GM12878 (cell line): Measurements from ENCODE around the gene C16orf78. TPM values are rescaled to one million over a fixed set of nuclear protein-coding genes. Genes with fewer than 3 reads are reported as not detected.

Source experiments
- ATAC-seq: fragments of 200-7000 bp; cut with Tn5 transposase; 3 replicates; pipeline ENCODE4 v1.9.1; 2020; ENCODE audit warnings: mild to moderate bottlenecking, moderate library complexity
- BruUV-seq: library from RNA; stranded (reverse); fragments of 400-500 nt; replicated peaks from 2 replicates; lab custom pipeline; 2021; lab: Mats Ljungman, UMichigan
- CTCF ChIA-PET: fragments of 300-600 bp; sonication (Branson Sonifier 250); formaldehyde crosslinking; extraction: SDS; loops from one replicate; lab custom pipeline; 2021; ENCODE audit warnings: inconsistent platforms; lab: Yijun Ruan, JAX
- POLR2A ChIA-PET: fragments of 350-600 bp; formaldehyde crosslinking; extraction: SDS; loops from one replicate; lab custom pipeline; 2021; ENCODE audit warnings: inconsistent platforms; lab: Charles Lee
- RAD21 ChIA-PET: fragments of 300-600 bp; sonication (Branson Sonifier 250); formaldehyde crosslinking; loops from one replicate; lab custom pipeline; 2023; ENCODE audit warnings: antibody characterized with exemption; ENCODE audit not compliant: unreplicated experiment; lab: Charles Lee
- SMC1A ChIA-PET: fragments of 300-600 bp; sonication (Branson Sonifier 250); formaldehyde crosslinking; loops from one replicate; lab custom pipeline; 2023; ENCODE audit not compliant: unreplicated experiment, uncharacterized antibody; lab: Charles Lee
- DNase-seq: peaks from one replicate; pipeline ENCODE4 v3.0.0-alpha.2; 2011; ENCODE audit warnings: low read depth, low spot score
- FAIRE-seq: peaks from 3 replicates; lab custom pipeline; 2011; peaks lifted over from hg19 to GRCh38; lab: Jason Lieb, UNC
- H2AFZ ChIP-seq: 2 replicates; pipeline ENCODE4 v1.6.0; 2011; ENCODE audit warnings: low read depth, low read length, control low read depth; ENCODE audit not compliant: control insufficient read depth
- H3K27ac ChIP-seq: 2 replicates; pipeline ENCODE4 v1.5.1; 2011; ENCODE audit warnings: control low read depth; ENCODE audit not compliant: control insufficient read depth, insufficient read depth
- H3K27me3 ChIP-seq, 2 experiments: replicated peaks in 1 of 2; 2 replicates each; pipeline versions ENCODE4 v1.6.0 to v1.6.1; 2011; ENCODE audit warnings: low read length in 1 of 2; ENCODE audit not compliant: control insufficient read depth in 2 of 2, insufficient read depth in 2 of 2
- H3K36me3 ChIP-seq, 2 experiments: 2 replicates each; pipeline ENCODE4 v1.5.1; 2011; ENCODE audit warnings: low read length in 1 of 2; ENCODE audit not compliant: control insufficient read depth in 2 of 2, insufficient read depth in 2 of 2
- H3K4me1 ChIP-seq: 2 replicates; pipeline ENCODE4 v1.6.1; 2011; ENCODE audit warnings: mild to moderate bottlenecking, low read length, moderate library complexity, mixed read lengths; ENCODE audit not compliant: control insufficient read depth, insufficient read depth
- H3K4me2 ChIP-seq: 2 replicates; pipeline ENCODE4 v1.6.0; 2011; ENCODE audit warnings: control low read depth; ENCODE audit not compliant: control insufficient read depth, insufficient read depth
- H3K4me3 ChIP-seq: fragments of 200-600 bp; sonication (generic); 2 replicates; pipeline ENCODE4 v1.5.1; 2016
- H3K79me2 ChIP-seq: 2 replicates; pipeline ENCODE4 v1.6.0; 2011; ENCODE audit warnings: low read length; ENCODE audit not compliant: control insufficient read depth, insufficient read depth
- H3K9ac ChIP-seq: 2 replicates; pipeline ENCODE4 v1.8.0; 2011; ENCODE audit warnings: low read length, control low read depth, mixed read lengths; ENCODE audit not compliant: control insufficient read depth, insufficient read depth
- H3K9me3 ChIP-seq: replicated peaks from 3 replicates; pipeline ENCODE4 v1.5.1; 2011; ENCODE audit warnings: mild to moderate bottlenecking, low read length; ENCODE audit not compliant: control insufficient read depth, insufficient read depth
- H4K20me1 ChIP-seq: 2 replicates; pipeline ENCODE4 v1.6.0; 2011; ENCODE audit not compliant: control insufficient read depth, insufficient read depth
- ATF2 ChIP-seq: IDR thresholded peaks from 2 replicates; pipeline ENCODE4 v1.6.1; 2012; ENCODE audit warnings: low read length, inconsistent platforms
- BCLAF1 ChIP-seq: fragments of 450-650 bp; IDR thresholded peaks from 2 replicates; pipeline ENCODE4 v1.6.1; 2017; ENCODE audit warnings: antibody characterized with exemption, mild to moderate bottlenecking, moderate library complexity
- BHLHE40 ChIP-seq, 2 experiments: fragments of 450-650 bp in 1 of 2; IDR thresholded peaks; 2 replicates each; pipeline ENCODE4 v1.6.1; 2011 to 2017; ENCODE audit warnings: low read depth in 2 of 2, borderline replicate concordance in 1 of 2, improper control_type of control experiment in 1 of 2, low read length in 1 of 2, mild to moderate bottlenecking in 1 of 2
- BRCA1 ChIP-seq: IDR thresholded peaks from 2 replicates; pipeline ENCODE4 v1.6.1; 2011; ENCODE audit warnings: low read depth, low read length, improper control_type of control experiment
- CBX3 ChIP-seq: fragments of 200-600 bp; sonication (generic); IDR thresholded peaks from 2 replicates; pipeline ENCODE4 v1.6.1; 2016; ENCODE audit warnings: low read depth, borderline replicate concordance
- ELK1 ChIP-seq: IDR thresholded peaks from 2 replicates; pipeline ENCODE4 v1.6.1; 2012; ENCODE audit warnings: low read depth, low read length, improper control_type of control experiment
- EZH2 ChIP-seq: IDR thresholded peaks from 2 replicates; pipeline ENCODE4 v1.6.1; 2012; ENCODE audit warnings: low read depth, mild to moderate bottlenecking, control low read depth, inconsistent platforms, low read length, borderline replicate concordance; ENCODE audit not compliant: control insufficient read depth
- FOS ChIP-seq: IDR thresholded peaks from 3 replicates; pipeline ENCODE4 v1.6.1; 2011; ENCODE audit warnings: borderline replicate concordance; ENCODE audit not compliant: insufficient read length; ENCODE audit errors: extremely low read depth
- MEF2B ChIP-seq: fragments of 450-650 bp; IDR thresholded peaks from 2 replicates; pipeline ENCODE4 v1.6.1; 2018; ENCODE audit warnings: mild to moderate bottlenecking, moderate library complexity; ENCODE audit not compliant: partially characterized antibody, poor library complexity, severe bottlenecking
- RUNX3 ChIP-seq: IDR thresholded peaks from 2 replicates; pipeline ENCODE4 v1.6.1; 2012; ENCODE audit warnings: low read length, inconsistent platforms
- SIN3A ChIP-seq: IDR thresholded peaks from 2 replicates; pipeline ENCODE4 v1.6.1; 2012; ENCODE audit warnings: low read depth, low read length, improper control_type of control experiment
- SKIL ChIP-seq: fragments of 450-650 bp; IDR thresholded peaks from 2 replicates; pipeline ENCODE4 v1.6.1; 2017; ENCODE audit warnings: mild to moderate bottlenecking, low read depth, inconsistent platforms; ENCODE audit not compliant: poor library complexity, severe bottlenecking
- SUPT20H ChIP-seq: IDR thresholded peaks from 2 replicates; pipeline ENCODE4 v1.6.1; 2011; ENCODE audit warnings: low read depth, mild to moderate bottlenecking, low read length, moderate library complexity, borderline replicate concordance; ENCODE audit not compliant: control insufficient read depth
- YY1 ChIP-seq: IDR thresholded peaks from 2 replicates; pipeline ENCODE4 v1.6.1; 2011; ENCODE audit warnings: low read depth, mild to moderate bottlenecking, low read length
- ZNF217 ChIP-seq: fragments of 450-650 bp; IDR thresholded peaks from 2 replicates; pipeline ENCODE4 v1.6.1; 2017; ENCODE audit warnings: antibody characterized with exemption, mild to moderate bottlenecking
- ZNF384 ChIP-seq: IDR thresholded peaks from 2 replicates; pipeline ENCODE4 v1.6.1; 2012; ENCODE audit warnings: low read depth, mild to moderate bottlenecking, low read length, improper control_type of control experiment, borderline replicate concordance
- ZZZ3 ChIP-seq: IDR thresholded peaks from 2 replicates; pipeline ENCODE4 v1.6.1; 2011; ENCODE audit warnings: low read depth; ENCODE audit not compliant: control insufficient read depth, insufficient read length
- WGBS: methylation state at CpG from one replicate; pipeline ENCODE4 v1.1.6; 2016; ENCODE audit warnings: low lambda C conversion rate; ENCODE audit not compliant: insufficient replicate concordance, insufficient coverage; ENCODE audit errors: missing lambda C conversion rate; 5-methylcytosine and 5-hydroxymethylcytosine counted together
- in situ Hi-C: fragments of 300-500 bp; cut with MboI; formaldehyde crosslinking; loops from 9 replicates; pipeline ENCODE4 v1.14.3; 2018; ENCODE audit warnings: mixed read lengths
- intact Hi-C: fragments of 100-400 bp; cut with micrococcal nuclease; formaldehyde crosslinking; loops from one replicate; pipeline ENCODE4 v1.14.2; 2022; ENCODE audit not compliant: unreplicated experiment
- polyA plus RNA-seq, 11 experiments: library from polyadenylated mRNA; depleted of rRNA in 4 of 11; unstranded in 6 of 11; stranded (reverse) in 5 of 11; fragments of >200 nt; fragmentation: Nextera tagmentation in 4 of 11; fragmentation: Illumina TruSeq in 1 of 11; extraction: Ambion mirVana in 4 of 11; extraction: Trizol in 1 of 11; gene quantifications; 1 replicate in 1 of 11; 2 replicates in 10 of 11; pipeline versions ENCODE4 v1.2.1 to v1.2.3, GENCODE V29; 2011 to 2016; ENCODE audit warnings: inconsistent platforms in 2 of 11, missing spikeins in 2 of 11, low read depth in 1 of 11
- total RNA-seq, 4 experiments: library from RNA; depleted of rRNA in 3 of 4; stranded (reverse); fragments of >200 nt in 3 of 4; fragmentation: Illumina TruSeq in 1 of 4; extraction: Trizol in 1 of 4; gene quantifications; 2 replicates each; pipeline versions ENCODE4 v1.2.1 to v1.2.3, GENCODE V29; 2013 to 2021

The C16orf78 gene
- total and polyA plus RNA-seq, 10 of the 15 experiments (the other 5 are each of a cell fraction or from before 2014, with no cell fraction given), result not detected

- Histone ChIP-seq H3K27ac (no peak overlapping the region), H3K4me2 (no peak overlapping the region), H4K20me1 (no peaks in the 10 kb centered on the region), H3K79me2 (no peaks in the 10 kb centered on the region), H2AFZ (no peak overlapping the region), H3K4me1 (no peaks in the 10 kb centered on the region), H3K27me3 (peaks cover 1 to 4% of the 10 kb centered on the region in 2 experiments; a peak in 3 of 4 replicates), H3K4me3 (no peak overlapping the region), H3K36me3 (no peaks in the 10 kb centered on the region), H3K9ac (no peak overlapping the region), H3K9me3 (no peaks in the 10 kb centered on the region)
- intact Hi-C loops (no loop called here), in situ Hi-C loops (loop anchor here (10.0 kb wide), 1 partner anchor 180 kb away; no protein-coding TSS in a partner anchor)
- FAIRE-seq, result no peak
- ATAC-seq, result no peak
- no TSS peak for BruUV-seq
- no peak for DNase-seq
- ChIA-PET SMC1A (no interaction called here), CTCF (no interaction called here), POLR2A (no interaction called here), RAD21 (no interaction called here)
- WGBS, result 46% methylated on average over 10 of the region's 10 CpGs
- TF ChIP-seq EZH2, result no peak
- TF ChIP-seq FOS, result no peak
- no peak for TF ChIP-seq ATF2
- TF ChIP-seq YY1, result no peak
- TF ChIP-seq SKIL, result no peak
- TF ChIP-seq MEF2B, result no peak
- TF ChIP-seq ZNF384, result no peak
- TF ChIP-seq CBX3, result no peak
- no peak for TF ChIP-seq BRCA1
- TF ChIP-seq RUNX3, result no peak
- no peak for TF ChIP-seq SIN3A
- TF ChIP-seq ZZZ3, result no peak
- TF ChIP-seq SUPT20H, result no peak
- TF ChIP-seq ZNF217, result no peak
- no peak for TF ChIP-seq BHLHE40 (IDR thresholded peaks at IDR 0.05; ENCODE audit: borderline replicate concordance in 1 of 2, low read depth in 2 of 2, low read length in 1 of 2)
- TF ChIP-seq ELK1, result no peak
- TF ChIP-seq BCLAF1, result no peak
Measured at GRCh38 chr16:49415083-49415482, 41.5 kb downstream of the C16orf78 start.
